Measurements from ENCODE around the gene WBP2.

- TF ChIP-seq, protein P1, sequence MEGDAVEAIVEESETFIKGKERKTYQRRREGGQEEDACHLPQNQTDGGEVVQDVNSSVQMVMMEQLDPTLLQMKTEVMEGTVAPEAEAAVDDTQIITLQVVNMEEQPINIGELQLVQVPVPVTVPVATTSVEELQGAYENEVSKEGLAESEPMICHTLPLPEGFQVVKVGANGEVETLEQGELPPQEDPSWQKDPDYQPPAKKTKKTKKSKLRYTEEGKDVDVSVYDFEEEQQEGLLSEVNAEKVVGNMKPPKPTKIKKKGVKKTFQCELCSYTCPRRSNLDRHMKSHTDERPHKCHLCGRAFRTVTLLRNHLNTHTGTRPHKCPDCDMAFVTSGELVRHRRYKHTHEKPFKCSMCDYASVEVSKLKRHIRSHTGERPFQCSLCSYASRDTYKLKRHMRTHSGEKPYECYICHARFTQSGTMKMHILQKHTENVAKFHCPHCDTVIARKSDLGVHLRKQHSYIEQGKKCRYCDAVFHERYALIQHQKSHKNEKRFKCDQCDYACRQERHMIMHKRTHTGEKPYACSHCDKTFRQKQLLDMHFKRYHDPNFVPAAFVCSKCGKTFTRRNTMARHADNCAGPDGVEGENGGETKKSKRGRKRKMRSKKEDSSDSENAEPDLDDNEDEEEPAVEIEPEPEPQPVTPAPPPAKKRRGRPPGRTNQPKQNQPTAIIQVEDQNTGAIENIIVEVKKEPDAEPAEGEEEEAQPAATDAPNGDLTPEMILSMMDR (IDR thresholded peaks at IDR 0.05): no peak
- TF ChIP-seq POLR2A (IDR thresholded peaks at IDR 0.05): no peak
Measured at GRCh38 chr17:75893305-75894048, 38.3 kb upstream of the WBP2 start.

Data from thyroid gland (tissue), 4 donors.